ENCODE data around the gene ZNF69. TPM values are rescaled to one million over a fixed set of nuclear protein-coding genes. Genes with fewer than 3 reads are reported as not detected.
"Not testable (repeated sequence)": the region's sequence is repeated elsewhere in the genome, so short reads cannot be mapped to it uniquely, and the experiment has no call there.

Gene ZNF69
- polyA plus RNA-seq, 1 experiment: 4.5 TPM

- CTCF ChIA-PET: no interaction called here
Observed at GRCh38 chr19:11890634-11891033, 3.1 kb downstream of the ZNF69 start.

DNA sequence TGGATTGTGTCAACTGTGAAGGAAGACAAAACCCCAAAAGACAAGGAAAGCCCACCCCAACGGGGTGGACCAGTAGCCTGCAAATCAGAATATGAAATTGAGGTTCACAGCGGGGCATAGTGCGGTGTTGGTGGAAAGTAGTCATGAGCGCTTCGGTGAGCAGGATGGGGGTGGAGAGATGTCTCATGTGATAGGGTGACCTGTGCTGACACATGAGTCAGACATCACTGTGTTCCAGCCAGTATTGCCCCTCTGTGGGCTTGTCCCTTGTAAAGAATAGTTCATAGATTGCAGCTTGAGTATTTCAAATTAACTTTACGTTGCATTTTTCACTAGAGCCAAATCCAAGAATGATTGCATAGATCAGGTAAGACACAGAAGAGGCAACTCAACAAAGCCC is 7.3 kb downstream of the ZNF69 start:
- POLR2A ChIA-PET: no interaction called here

More at GRCh38 chr19:11890634-11891033, 3.1 kb downstream of the ZNF69 start:
- H3K27me3 ChIP-seq (ENCODE audit: control insufficient read depth, insufficient read depth, low read length): no peaks in the 10 kb centered on the region
- H3K9me3 ChIP-seq (ENCODE audit: control insufficient read depth, insufficient read depth, low read length): peaks cover 28% of the 10 kb centered on the region
- H3K4me3 ChIP-seq (ENCODE audit: low read depth, low read length): no peak overlapping the region
- POLR2A ChIA-PET: no interaction called here
- no peak for TF ChIP-seq CTCF (IDR thresholded peaks at IDR 0.05; ENCODE audit: low read depth, low read length)
- no peak for DNase-seq (ENCODE audit: low read depth, low spot score)
- H3K27ac ChIP-seq (ENCODE audit: low read depth, low read length): no peak overlapping the region

GRCh38 chr19:11902228-11902627 is 14.6 kb downstream of the ZNF69 start:
- Histone ChIP-seq H3K27ac (ENCODE audit: low read depth, low read length) (no peak overlapping the region), H3K4me3 (ENCODE audit: low read depth, low read length) (no peak overlapping the region), H3K27me3 (ENCODE audit: control insufficient read depth, insufficient read depth, low read length) (no peaks in the 10 kb centered on the region), H3K9me3 (ENCODE audit: control insufficient read depth, insufficient read depth, low read length) (peaks cover 53% of the 10 kb centered on the region)
- ChIA-PET CTCF (no interaction called here), POLR2A (no interaction called here)
- DNase-seq (ENCODE audit: low read depth, low spot score): no peak
- TF ChIP-seq CTCF (IDR thresholded peaks at IDR 0.05; ENCODE audit: low read depth, low read length): no peak

More for the DNA sequence above, 7.3 kb downstream of the ZNF69 start:
- no peak for TF ChIP-seq CTCF (IDR thresholded peaks at IDR 0.05; ENCODE audit: low read depth, low read length)
- Histone ChIP-seq H3K27me3 (ENCODE audit: control insufficient read depth, insufficient read depth, low read length) (no peaks in the 10 kb centered on the region), H3K27ac (ENCODE audit: low read depth, low read length) (no peak overlapping the region), H3K9me3 (ENCODE audit: control insufficient read depth, insufficient read depth, low read length) (peaks cover 33% of the 10 kb centered on the region), H3K4me3 (ENCODE audit: low read depth, low read length) (no peak overlapping the region)
- no peak for DNase-seq (ENCODE audit: low read depth, low spot score)
- CTCF ChIA-PET: no interaction called here

DNA sequence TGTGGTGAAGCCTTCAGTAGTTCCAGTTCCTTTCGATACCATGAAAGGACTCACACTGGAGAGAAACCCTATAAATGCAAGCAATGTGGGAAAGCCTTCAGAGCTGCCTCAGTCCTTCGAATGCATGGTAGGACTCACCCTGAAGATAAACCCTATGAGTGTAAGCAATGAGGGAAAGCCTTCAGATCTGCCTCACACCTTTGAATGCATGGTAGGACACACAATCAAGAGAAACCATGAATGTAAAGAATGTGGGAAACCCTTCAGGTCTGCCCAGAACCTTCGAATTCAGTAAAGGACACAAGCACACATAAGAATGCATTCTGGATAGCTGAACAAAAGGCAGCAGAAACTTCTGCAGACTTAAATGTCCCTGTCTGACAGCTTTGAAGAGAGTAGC is 18.3 kb downstream of the ZNF69 start:
- Histone ChIP-seq H3K27ac (ENCODE audit: low read depth, low read length) (no peak overlapping the region), H3K27me3 (ENCODE audit: control insufficient read depth, insufficient read depth, low read length) (no peaks in the 10 kb centered on the region), H3K9me3 (ENCODE audit: control insufficient read depth, insufficient read depth, low read length) (peaks cover 36% of the 10 kb centered on the region), H3K4me3 (ENCODE audit: low read depth, low read length) (no peak overlapping the region)
- DNase-seq (ENCODE audit: low read depth, low spot score): no peak
- TF ChIP-seq CTCF (IDR thresholded peaks at IDR 0.05; ENCODE audit: low read depth, low read length): no peak
- ChIA-PET POLR2A (no interaction called here), CTCF (no interaction called here)

- CTCF ChIA-PET: interaction anchor here (3.2 kb wide), 1 partner anchor 12 kb away, joined by 10 read pairs; the partner anchor contains the start of gene ZNF700
- H3K27me3 ChIP-seq (ENCODE audit: control insufficient read depth, insufficient read depth, low read length); POLR2A ChIA-PET: not testable (repeated sequence)
Observed at GRCh38 chr19:11911937-11912336, 24.4 kb downstream of the ZNF69 start.

GRCh38 chr19:11914417-11915051 is 27.0 kb downstream of the ZNF69 start:
- H3K27me3 ChIP-seq (ENCODE audit: control insufficient read depth, insufficient read depth, low read length); H3K27ac ChIP-seq (ENCODE audit: low read depth, low read length); DNase-seq (ENCODE audit: low read depth, low spot score); POLR2A ChIA-PET; H3K4me3 ChIP-seq (ENCODE audit: low read depth, low read length): not testable (repeated sequence)
- peaks cover 43% of the 10 kb centered on the region for H3K9me3 ChIP-seq (ENCODE audit: control insufficient read depth, insufficient read depth, low read length)
- CTCF ChIA-PET: interaction anchor here (3.2 kb wide), 1 partner anchor 10 kb away, joined by 10 read pairs; the partner anchor contains the start of gene ZNF700

More at GRCh38 chr19:11911937-11912336, 24.4 kb downstream of the ZNF69 start:
- H3K4me3 ChIP-seq (ENCODE audit: low read depth, low read length); DNase-seq (ENCODE audit: low read depth, low spot score); H3K27ac ChIP-seq (ENCODE audit: low read depth, low read length): not testable (repeated sequence)
- peaks cover 31% of the 10 kb centered on the region for H3K9me3 ChIP-seq (ENCODE audit: control insufficient read depth, insufficient read depth, low read length)

Measured in AG04450 (cell line).